Activated CD4-positive, alpha-beta memory T cell treated with anti-CD3 and anti-CD28 coated beads, Interleukin-2, amount 10 ng/mL, durations not matched to agents 7 days and 5 days (primary cell): ENCODE data around the gene GSK3B. TPM values are rescaled to one million over a fixed set of nuclear protein-coding genes. Genes with fewer than 3 reads are reported as not detected.

Source experiments
- CTCF ChIA-PET: fragments of 350-600 bp; sonication (Branson Sonifier 250); formaldehyde crosslinking; loops from one replicate; lab custom pipeline; 2021; ENCODE audit warnings: antibody characterized with exemption, inconsistent platforms; lab: Charles Lee
- POLR2A ChIA-PET: fragments of 350-600 bp; sonication (Branson Sonifier 250); formaldehyde crosslinking; loops from one replicate; lab custom pipeline; 2021; ENCODE audit warnings: antibody characterized with exemption; lab: Charles Lee
- DNase-seq: peaks from one replicate; pipeline ENCODE4 v3.0.0-alpha.2; 2020
- H3K27ac Mint-ChIP-seq: one replicate; pipeline ENCODE4 v1.8.0; 2021; ENCODE audit warnings: mild to moderate bottlenecking, mixed read lengths
- H3K27me3 Mint-ChIP-seq: one replicate; pipeline ENCODE4 v1.8.0; 2021; ENCODE audit warnings: mixed read lengths
- H3K36me3 Mint-ChIP-seq: one replicate; pipeline ENCODE4 v1.8.0; 2021; ENCODE audit warnings: low read depth, mixed read lengths
- H3K4me1 Mint-ChIP-seq: one replicate; pipeline ENCODE4 v1.8.0; 2021; ENCODE audit warnings: mixed read lengths
- H3K4me3 Mint-ChIP-seq: one replicate; pipeline ENCODE4 v1.8.0; 2021; ENCODE audit warnings: mild to moderate bottlenecking, mixed read lengths
- H3K9me3 Mint-ChIP-seq: one replicate; pipeline ENCODE4 v1.8.0; 2021; ENCODE audit warnings: mixed read lengths
- total RNA-seq, 2 experiments: library from RNA; stranded (reverse); gene quantifications; one replicate each; pipeline ENCODE4 v1.2.3, GENCODE V29; 2021

GSK3B gene
- total RNA-seq, 2 experiments from 2014 or later = 35.6 to 37.2 TPM

GRCh38 chr3:119864476-119864875 is 229.8 kb downstream of the GSK3B start:
- ChIA-PET CTCF (no interaction called here), POLR2A (no interaction called here)
- H3K36me3 Mint-ChIP-seq = peaks cover 39% of the 10 kb centered on the region
- no peak overlapping the region for H3K4me3 Mint-ChIP-seq
- no peak overlapping the region for H3K27ac Mint-ChIP-seq
- no peaks in the 10 kb centered on the region for H3K9me3 Mint-ChIP-seq
- no peak for DNase-seq
- no peaks in the 10 kb centered on the region for H3K4me1 Mint-ChIP-seq
- H3K27me3 Mint-ChIP-seq = no peaks in the 10 kb centered on the region

- no peaks in the 10 kb centered on the region for H3K9me3 Mint-ChIP-seq
- H3K27ac Mint-ChIP-seq = no peak overlapping the region
- peaks cover 49% of the 10 kb centered on the region for H3K36me3 Mint-ChIP-seq
- H3K27me3 Mint-ChIP-seq = no peaks in the 10 kb centered on the region
- ChIA-PET CTCF (no interaction called here), POLR2A (no interaction called here)
- no peak for DNase-seq
- no peak overlapping the region for H3K4me3 Mint-ChIP-seq
- peaks cover under 1% of the 10 kb centered on the region for H3K4me1 Mint-ChIP-seq
Observed at GRCh38 chr3:119862616-119863015, 231.6 kb downstream of the GSK3B start.

GRCh38 chr3:119861681-119862080 is 232.6 kb downstream of the GSK3B start:
- CTCF ChIA-PET = no interaction called here
- no peaks in the 10 kb centered on the region for H3K27me3 Mint-ChIP-seq

GRCh38 chr3:119859728-119860127 is 234.5 kb downstream of the GSK3B start:
- CTCF ChIA-PET = no interaction called here
- H3K4me3 Mint-ChIP-seq = no peak overlapping the region
- peaks cover 4% of the 10 kb centered on the region for H3K4me1 Mint-ChIP-seq
- peaks cover 59% of the 10 kb centered on the region for H3K36me3 Mint-ChIP-seq
- no peaks in the 10 kb centered on the region for H3K27me3 Mint-ChIP-seq
- H3K9me3 Mint-ChIP-seq = peaks cover 3% of the 10 kb centered on the region
- DNase-seq = no peak
- no peak overlapping the region for H3K27ac Mint-ChIP-seq
- POLR2A ChIA-PET = no interaction called here

More at GRCh38 chr3:119861681-119862080, 232.6 kb downstream of the GSK3B start:
- Mint-ChIP-seq H3K36me3 (peaks cover 56% of the 10 kb centered on the region), H3K27ac (no peak overlapping the region), H3K4me1 (peaks cover 4% of the 10 kb centered on the region), H3K9me3 (peaks cover 3% of the 10 kb centered on the region), H3K4me3 (no peak overlapping the region)
- no peak for DNase-seq
- POLR2A ChIA-PET = no interaction called here

GRCh38 chr3:119858957-119859356 is 235.3 kb downstream of the GSK3B start:
- H3K4me1 Mint-ChIP-seq = peaks cover 4% of the 10 kb centered on the region
- ChIA-PET POLR2A (no interaction called here), CTCF (no interaction called here)
- H3K9me3 Mint-ChIP-seq = peaks cover 3% of the 10 kb centered on the region
- H3K27me3 Mint-ChIP-seq = no peaks in the 10 kb centered on the region
- H3K4me3 Mint-ChIP-seq = no peak overlapping the region
- peaks cover 61% of the 10 kb centered on the region for H3K36me3 Mint-ChIP-seq
- DNase-seq = no peak
- no peak overlapping the region for H3K27ac Mint-ChIP-seq

- Mint-ChIP-seq H3K27ac (no peak overlapping the region), H3K36me3 (peaks cover 54% of the 10 kb centered on the region), H3K27me3 (no peaks in the 10 kb centered on the region), H3K4me3 (no peak overlapping the region), H3K9me3 (peaks cover 3% of the 10 kb centered on the region), H3K4me1 (peaks cover 4% of the 10 kb centered on the region)
- ChIA-PET POLR2A (no interaction called here), CTCF (no interaction called here)
- DNase-seq = no peak
Observed at GRCh38 chr3:119856695-119857094, 237.6 kb downstream of the GSK3B start.

GRCh38 chr3:119849126-119849525 is 245.1 kb downstream of the GSK3B start:
- DNase-seq = no peak
- no peaks in the 10 kb centered on the region for H3K27me3 Mint-ChIP-seq
- H3K4me3 Mint-ChIP-seq = no peak overlapping the region
- H3K36me3 Mint-ChIP-seq = peaks cover 34% of the 10 kb centered on the region
- CTCF ChIA-PET = no interaction called here
- POLR2A ChIA-PET = no interaction called here
- H3K4me1 Mint-ChIP-seq = no peaks in the 10 kb centered on the region
- peaks cover 2% of the 10 kb centered on the region for H3K9me3 Mint-ChIP-seq
- H3K27ac Mint-ChIP-seq = no peak overlapping the region

- H3K36me3 Mint-ChIP-seq = peaks cover 33% of the 10 kb centered on the region
- no peaks in the 10 kb centered on the region for H3K4me1 Mint-ChIP-seq
- POLR2A ChIA-PET = no interaction called here
- H3K9me3 Mint-ChIP-seq = peaks cover 7% of the 10 kb centered on the region
- no peaks in the 10 kb centered on the region for H3K27me3 Mint-ChIP-seq
- CTCF ChIA-PET = no interaction called here
- DNase-seq = no peak
- H3K4me3 Mint-ChIP-seq = no peak overlapping the region
- no peak overlapping the region for H3K27ac Mint-ChIP-seq
Observed at GRCh38 chr3:119841808-119842471, 252.3 kb downstream of the GSK3B start.

GRCh38 chr3:119835556-119835955 is 258.7 kb downstream of the GSK3B start:
- H3K4me1 Mint-ChIP-seq = peaks cover 3% of the 10 kb centered on the region
- no peaks in the 10 kb centered on the region for H3K27me3 Mint-ChIP-seq
- DNase-seq = no peak
- no peak overlapping the region for H3K4me3 Mint-ChIP-seq
- H3K27ac Mint-ChIP-seq = no peak overlapping the region
- no peaks in the 10 kb centered on the region for H3K9me3 Mint-ChIP-seq
- H3K36me3 Mint-ChIP-seq = peaks cover 5% of the 10 kb centered on the region
- ChIA-PET CTCF (no interaction called here), POLR2A (no interaction called here)

GRCh38 chr3:119834754-119835370 is 259.4 kb downstream of the GSK3B start:
- CTCF ChIA-PET = no interaction called here
- H3K27me3 Mint-ChIP-seq = no peaks in the 10 kb centered on the region
- POLR2A ChIA-PET = no interaction called here
- H3K27ac Mint-ChIP-seq = no peak overlapping the region
- no peaks in the 10 kb centered on the region for H3K9me3 Mint-ChIP-seq
- H3K4me3 Mint-ChIP-seq = no peak overlapping the region
- H3K4me1 Mint-ChIP-seq = peaks cover 3% of the 10 kb centered on the region
- H3K36me3 Mint-ChIP-seq = peaks cover 5% of the 10 kb centered on the region
- no peak for DNase-seq

- no peaks in the 10 kb centered on the region for H3K27me3 Mint-ChIP-seq
Observed at GRCh38 chr3:119831941-119832371, 262.3 kb downstream of the GSK3B start.

GRCh38 chr3:119831022-119831421 is 263.2 kb downstream of the GSK3B start:
- Mint-ChIP-seq H3K4me3 (no peak overlapping the region), H3K27me3 (no peaks in the 10 kb centered on the region), H3K4me1 (peaks cover 3% of the 10 kb centered on the region), H3K9me3 (no peaks in the 10 kb centered on the region), H3K27ac (no peak overlapping the region), H3K36me3 (peaks cover 5% of the 10 kb centered on the region)
- DNase-seq = no peak
- ChIA-PET POLR2A (no interaction called here), CTCF (interaction anchor here (0.8 to 1.9 kb wide), 2 partner anchors 23 to 316 kb away, joined by 3 to 4 read pairs; no protein-coding TSS in a partner anchor)

More at GRCh38 chr3:119831941-119832371, 262.3 kb downstream of the GSK3B start:
- no peak for DNase-seq
- ChIA-PET POLR2A (no interaction called here), CTCF (no interaction called here)
- peaks cover 3% of the 10 kb centered on the region for H3K4me1 Mint-ChIP-seq
- H3K36me3 Mint-ChIP-seq = peaks cover 3% of the 10 kb centered on the region
- no peak overlapping the region for H3K4me3 Mint-ChIP-seq
- H3K27ac Mint-ChIP-seq = no peak overlapping the region
- no peaks in the 10 kb centered on the region for H3K9me3 Mint-ChIP-seq

- DNase-seq = no peak
- peaks cover 5% of the 10 kb centered on the region for H3K36me3 Mint-ChIP-seq
- no peaks in the 10 kb centered on the region for H3K27me3 Mint-ChIP-seq
- POLR2A ChIA-PET = no interaction called here
- CTCF ChIA-PET = interaction anchor here (1.9 kb wide), 1 partner anchor 318 kb away, joined by 4 read pairs; no protein-coding TSS in a partner anchor
- no peak overlapping the region for H3K4me3 Mint-ChIP-seq
- H3K27ac Mint-ChIP-seq = no peak overlapping the region
- H3K9me3 Mint-ChIP-seq = no peaks in the 10 kb centered on the region
- H3K4me1 Mint-ChIP-seq = no peaks in the 10 kb centered on the region
Observed at GRCh38 chr3:119829420-119829819, 264.8 kb downstream of the GSK3B start.
